Measurements from ENCODE around the gene ATXN7L1. TPM values are rescaled to one million over a fixed set of nuclear protein-coding genes. Genes with fewer than 3 reads are reported as not detected.

ATXN7L1 gene
- total and polyA plus RNA-seq, 2 experiments from 2014 or later = 6.4 to 8.6 TPM

DNA sequence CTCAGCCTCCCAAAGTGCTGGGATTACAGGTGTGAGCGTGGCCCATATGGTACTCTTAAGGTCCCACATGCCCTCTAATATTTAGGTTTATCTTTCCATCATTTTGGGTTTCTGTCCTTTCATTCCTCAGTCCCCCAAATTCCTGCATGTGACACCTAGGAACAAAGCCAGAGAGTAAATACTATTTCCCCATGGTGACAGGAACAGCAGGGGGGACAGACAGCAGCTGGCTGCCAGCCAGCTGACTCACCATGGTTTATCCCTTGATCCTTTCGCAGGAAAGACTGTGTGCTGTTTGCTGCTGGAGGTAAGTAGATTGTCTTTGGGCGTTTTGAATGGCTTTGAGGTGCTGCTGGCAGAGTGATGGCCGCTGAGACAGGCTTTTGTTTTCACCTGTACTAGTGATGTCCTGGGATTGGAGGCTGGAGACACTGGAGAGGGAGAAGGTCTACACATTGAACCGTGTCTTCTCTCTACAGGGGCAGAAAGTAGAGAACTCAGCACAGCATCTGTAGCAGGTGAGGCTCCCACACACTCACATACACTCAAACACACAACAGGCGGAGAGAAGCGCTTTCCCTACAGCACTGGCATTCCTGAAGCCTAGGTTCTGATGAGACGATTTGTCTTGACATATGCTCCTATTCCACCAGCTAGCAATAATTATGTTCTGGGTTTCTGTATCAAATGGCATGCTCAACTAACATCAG, 211.4 kb downstream of the ATXN7L1 start:
- no peaks in the 10 kb centered on the region for H3K27me3 ChIP-seq
- no peak overlapping the region for H3K4me3 ChIP-seq
- H3K4me1 ChIP-seq (ENCODE audit: low read depth) = peaks cover 9% of the 10 kb centered on the region
- H3K27ac ChIP-seq = no peak overlapping the region
- TF ChIP-seq, protein P1, sequence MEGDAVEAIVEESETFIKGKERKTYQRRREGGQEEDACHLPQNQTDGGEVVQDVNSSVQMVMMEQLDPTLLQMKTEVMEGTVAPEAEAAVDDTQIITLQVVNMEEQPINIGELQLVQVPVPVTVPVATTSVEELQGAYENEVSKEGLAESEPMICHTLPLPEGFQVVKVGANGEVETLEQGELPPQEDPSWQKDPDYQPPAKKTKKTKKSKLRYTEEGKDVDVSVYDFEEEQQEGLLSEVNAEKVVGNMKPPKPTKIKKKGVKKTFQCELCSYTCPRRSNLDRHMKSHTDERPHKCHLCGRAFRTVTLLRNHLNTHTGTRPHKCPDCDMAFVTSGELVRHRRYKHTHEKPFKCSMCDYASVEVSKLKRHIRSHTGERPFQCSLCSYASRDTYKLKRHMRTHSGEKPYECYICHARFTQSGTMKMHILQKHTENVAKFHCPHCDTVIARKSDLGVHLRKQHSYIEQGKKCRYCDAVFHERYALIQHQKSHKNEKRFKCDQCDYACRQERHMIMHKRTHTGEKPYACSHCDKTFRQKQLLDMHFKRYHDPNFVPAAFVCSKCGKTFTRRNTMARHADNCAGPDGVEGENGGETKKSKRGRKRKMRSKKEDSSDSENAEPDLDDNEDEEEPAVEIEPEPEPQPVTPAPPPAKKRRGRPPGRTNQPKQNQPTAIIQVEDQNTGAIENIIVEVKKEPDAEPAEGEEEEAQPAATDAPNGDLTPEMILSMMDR (IDR thresholded peaks at IDR 0.05; ENCODE audit: low read depth, low read length) = no peak
- no peaks in the 10 kb centered on the region for H3K9me3 ChIP-seq (ENCODE audit: low read depth)
- peak in 1 of 2 donors; percentile 38 for DNase-seq (ENCODE audit: low read depth in 1 of 2, low spot score in 1 of 2)
- H3K36me3 ChIP-seq = no peaks in the 10 kb centered on the region

DNA sequence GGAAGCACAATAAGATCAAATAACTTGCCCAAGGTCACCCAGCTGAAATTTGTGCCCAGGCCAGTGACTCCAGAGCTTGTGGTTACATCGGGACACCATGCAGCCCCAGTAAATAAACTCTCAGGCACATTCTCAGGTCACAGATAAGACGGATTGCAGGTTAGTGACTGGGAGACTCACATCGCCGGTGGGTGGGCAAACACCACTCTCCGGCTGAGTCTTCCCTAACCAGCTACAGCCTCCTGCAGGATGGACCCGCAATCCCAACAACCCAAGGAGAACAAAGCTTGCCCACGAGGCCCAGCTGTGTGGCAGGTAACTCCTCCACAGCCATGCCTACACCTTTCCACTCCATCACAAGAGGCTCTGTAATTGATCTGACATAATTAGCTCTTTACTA, 213.4 kb downstream of the ATXN7L1 start:
- H3K4me3 ChIP-seq = no peak overlapping the region
- H3K27ac ChIP-seq = no peak overlapping the region
- no peak for DNase-seq (ENCODE audit: low read depth in 1 of 2, low spot score in 1 of 2)
- no peaks in the 10 kb centered on the region for H3K9me3 ChIP-seq (ENCODE audit: low read depth)
- H3K27me3 ChIP-seq = no peaks in the 10 kb centered on the region
- peaks cover 9% of the 10 kb centered on the region for H3K4me1 ChIP-seq (ENCODE audit: low read depth)
- TF ChIP-seq, protein P1 (IDR thresholded peaks at IDR 0.05; ENCODE audit: low read depth, low read length) = no peak
- no peaks in the 10 kb centered on the region for H3K36me3 ChIP-seq

DNA sequence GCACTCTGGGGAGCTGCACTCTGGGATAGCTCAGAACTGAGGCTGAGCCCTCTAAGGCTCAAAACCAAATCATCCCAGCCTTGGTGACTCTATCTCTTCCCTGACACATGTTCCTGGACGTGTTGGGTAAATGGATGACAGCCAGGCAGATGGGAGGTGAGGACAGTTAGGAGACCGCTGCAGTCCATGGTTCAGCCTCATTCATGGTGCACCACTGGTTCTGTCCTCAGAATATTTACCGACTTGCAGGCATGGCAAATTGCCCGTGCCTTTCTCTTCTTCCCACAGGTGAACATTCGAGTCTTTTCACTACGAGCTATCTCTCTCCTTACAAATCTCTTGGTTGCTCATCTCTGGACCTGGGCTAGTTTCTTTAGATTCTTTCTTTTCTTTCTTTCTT, 214.8 kb downstream of the ATXN7L1 start:
- TF ChIP-seq, protein P1 (IDR thresholded peaks at IDR 0.05; ENCODE audit: low read depth, low read length) = no peak

DNA sequence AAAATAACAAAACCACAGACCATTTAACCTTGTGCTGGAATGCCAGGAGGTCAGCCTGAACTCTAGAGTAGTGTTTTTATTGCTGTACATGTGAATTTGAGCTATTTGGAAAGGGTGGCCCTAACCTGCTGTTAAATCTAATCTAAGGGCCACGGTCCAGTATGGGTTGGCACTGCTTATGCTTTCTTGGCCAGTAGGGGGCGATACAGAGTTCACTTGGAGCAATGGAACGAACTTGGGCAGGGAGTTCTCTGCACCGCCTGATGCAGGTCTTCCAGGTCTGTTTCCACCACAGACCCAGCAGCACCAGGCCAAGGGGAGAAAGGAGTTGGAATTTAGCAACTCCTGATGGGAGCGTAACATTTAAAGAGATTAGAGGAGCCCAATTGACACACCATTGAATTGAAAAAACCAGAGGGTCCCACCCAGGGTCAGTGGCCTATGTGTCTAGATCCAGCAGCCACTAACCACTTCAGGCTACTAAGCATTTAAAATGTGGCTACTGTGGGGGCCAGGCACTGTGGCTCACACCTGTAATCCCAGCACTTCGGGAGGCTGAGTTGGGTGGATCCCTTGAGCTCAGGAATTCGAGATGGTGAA, 219.4 kb downstream of the ATXN7L1 start:
- Histone ChIP-seq H3K4me1 (ENCODE audit: low read depth) (peaks cover 9% of the 10 kb centered on the region), H3K9me3 (ENCODE audit: low read depth) (no peaks in the 10 kb centered on the region), H3K27me3 (no peaks in the 10 kb centered on the region), H3K36me3 (no peaks in the 10 kb centered on the region), H3K27ac (no peak overlapping the region), H3K4me3 (no peak overlapping the region)
- peak; percentile 28 to 46 for DNase-seq (ENCODE audit: low read depth in 1 of 2, low spot score in 1 of 2)
- TF ChIP-seq, protein P1 (IDR thresholded peaks at IDR 0.05; ENCODE audit: low read depth, low read length) = peak; percentile 65

More for the DNA sequence above, 214.8 kb downstream of the ATXN7L1 start:
- Histone ChIP-seq H3K4me3 (no peak overlapping the region), H3K36me3 (no peaks in the 10 kb centered on the region), H3K9me3 (ENCODE audit: low read depth) (no peaks in the 10 kb centered on the region), H3K27ac (no peak overlapping the region), H3K27me3 (no peaks in the 10 kb centered on the region), H3K4me1 (ENCODE audit: low read depth) (peaks cover 9% of the 10 kb centered on the region)
- no peak for DNase-seq (ENCODE audit: low read depth in 1 of 2, low spot score in 1 of 2)

DNA sequence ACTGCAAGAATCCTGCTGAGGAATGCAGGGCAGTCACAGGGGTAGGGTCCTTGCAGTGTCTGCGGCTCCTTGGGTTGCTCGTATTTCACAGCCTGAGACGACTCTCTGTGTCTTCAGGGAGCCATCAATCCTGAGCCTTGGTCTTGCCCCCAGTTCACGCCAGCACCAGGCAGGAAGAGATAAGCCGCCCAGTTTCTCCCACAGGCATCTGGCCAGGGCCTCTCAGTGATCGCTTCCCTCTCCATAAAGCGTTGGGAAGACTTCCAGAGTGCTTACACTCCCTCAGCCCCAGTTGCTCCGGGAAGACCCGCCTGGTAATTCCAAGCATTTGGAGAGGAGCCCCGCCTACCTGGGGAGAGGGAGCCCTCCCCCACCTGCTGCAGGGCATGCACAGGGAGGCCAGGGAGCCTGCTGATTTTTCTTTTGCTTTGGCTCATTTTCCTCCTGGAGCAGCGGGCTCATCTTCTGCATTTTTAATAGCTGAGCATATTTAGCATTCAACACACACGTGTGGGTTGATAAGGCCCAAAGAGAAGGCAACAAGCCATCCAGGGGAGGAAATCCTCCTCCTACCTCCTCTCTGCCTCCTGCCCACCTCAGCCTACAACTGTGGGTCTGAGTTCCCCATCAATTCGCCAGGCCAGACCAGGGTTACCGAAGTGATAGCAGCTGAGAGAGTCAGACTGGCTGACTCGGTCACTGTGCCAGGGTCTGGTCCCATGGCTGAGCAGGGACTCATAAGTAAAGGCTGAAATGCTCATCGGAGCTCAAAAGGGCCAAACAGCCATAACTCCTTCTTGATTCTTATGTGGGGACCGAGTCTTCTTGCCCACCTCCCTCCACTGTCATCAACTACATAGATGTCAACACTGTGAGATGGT, 220.7 kb downstream of the ATXN7L1 start:
- DNase-seq (ENCODE audit: low read depth in 1 of 2, low spot score in 1 of 2) = peak; percentile 58 to 91
- H3K36me3 ChIP-seq = no peaks in the 10 kb centered on the region
- no peaks in the 10 kb centered on the region for H3K9me3 ChIP-seq (ENCODE audit: low read depth)
- no peaks in the 10 kb centered on the region for H3K27me3 ChIP-seq
- no peak overlapping the region for H3K4me3 ChIP-seq
- TF ChIP-seq, protein P1 (IDR thresholded peaks at IDR 0.05; ENCODE audit: low read depth, low read length) = no peak
- peak overlapping the region; percentile 6 for H3K27ac ChIP-seq
- H3K4me1 ChIP-seq (ENCODE audit: low read depth) = peaks cover 9% of the 10 kb centered on the region
